Panc1 (cell line): ENCODE data around the gene CYP26B1.

Experiments
- POLR2AphosphoS5 ChIP-seq: IDR thresholded peaks from 2 replicates; pipeline ENCODE4 v1.6.1; 2012; ENCODE audit warnings: mild to moderate bottlenecking, low read depth, low read length, moderate library complexity
- SIN3A ChIP-seq: IDR thresholded peaks from 2 replicates; pipeline ENCODE4 v1.6.1; 2012; ENCODE audit warnings: low read depth, mild to moderate bottlenecking, low read length, moderate library complexity, borderline replicate concordance; ENCODE audit not compliant: insufficient read depth
- TF ChIP-seq, protein P1 (sequence below), 2 experiments: IDR thresholded peaks; 2 replicates each; pipeline ENCODE4 v1.6.1; 2011 to 2012; ENCODE audit warnings: low read depth in 2 of 2, control low read depth in 1 of 2, low read length in 1 of 2, mild to moderate bottlenecking in 1 of 2, moderate library complexity in 1 of 2; ENCODE audit not compliant: insufficient read depth in 1 of 2
- TF ChIP-seq, protein P2 (sequence below): fragments of 450-650 bp; IDR thresholded peaks from 2 replicates; pipeline ENCODE4 v1.5.1; 2017; ENCODE audit warnings: mild to moderate bottlenecking

DNA sequence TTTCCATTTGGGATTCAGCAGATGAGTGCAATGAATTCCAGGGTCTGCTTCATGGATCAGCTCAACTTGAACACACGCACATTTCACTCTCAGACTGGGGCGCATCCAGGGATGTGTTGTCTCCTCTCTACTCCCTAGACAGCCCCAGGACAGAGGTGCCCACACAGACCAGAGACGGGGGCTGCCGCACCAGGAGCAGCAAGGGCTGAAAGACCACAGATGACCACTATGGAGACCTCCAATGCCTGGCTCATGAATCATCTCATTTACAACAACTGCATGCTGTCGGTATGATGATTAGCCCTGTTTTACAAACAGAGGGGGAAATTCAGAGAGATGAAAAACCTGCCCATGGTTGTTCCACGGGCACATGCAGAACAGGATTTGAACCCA is 63.1 kb downstream of the CYP26B1 start:
- TF ChIP-seq, protein P1, sequence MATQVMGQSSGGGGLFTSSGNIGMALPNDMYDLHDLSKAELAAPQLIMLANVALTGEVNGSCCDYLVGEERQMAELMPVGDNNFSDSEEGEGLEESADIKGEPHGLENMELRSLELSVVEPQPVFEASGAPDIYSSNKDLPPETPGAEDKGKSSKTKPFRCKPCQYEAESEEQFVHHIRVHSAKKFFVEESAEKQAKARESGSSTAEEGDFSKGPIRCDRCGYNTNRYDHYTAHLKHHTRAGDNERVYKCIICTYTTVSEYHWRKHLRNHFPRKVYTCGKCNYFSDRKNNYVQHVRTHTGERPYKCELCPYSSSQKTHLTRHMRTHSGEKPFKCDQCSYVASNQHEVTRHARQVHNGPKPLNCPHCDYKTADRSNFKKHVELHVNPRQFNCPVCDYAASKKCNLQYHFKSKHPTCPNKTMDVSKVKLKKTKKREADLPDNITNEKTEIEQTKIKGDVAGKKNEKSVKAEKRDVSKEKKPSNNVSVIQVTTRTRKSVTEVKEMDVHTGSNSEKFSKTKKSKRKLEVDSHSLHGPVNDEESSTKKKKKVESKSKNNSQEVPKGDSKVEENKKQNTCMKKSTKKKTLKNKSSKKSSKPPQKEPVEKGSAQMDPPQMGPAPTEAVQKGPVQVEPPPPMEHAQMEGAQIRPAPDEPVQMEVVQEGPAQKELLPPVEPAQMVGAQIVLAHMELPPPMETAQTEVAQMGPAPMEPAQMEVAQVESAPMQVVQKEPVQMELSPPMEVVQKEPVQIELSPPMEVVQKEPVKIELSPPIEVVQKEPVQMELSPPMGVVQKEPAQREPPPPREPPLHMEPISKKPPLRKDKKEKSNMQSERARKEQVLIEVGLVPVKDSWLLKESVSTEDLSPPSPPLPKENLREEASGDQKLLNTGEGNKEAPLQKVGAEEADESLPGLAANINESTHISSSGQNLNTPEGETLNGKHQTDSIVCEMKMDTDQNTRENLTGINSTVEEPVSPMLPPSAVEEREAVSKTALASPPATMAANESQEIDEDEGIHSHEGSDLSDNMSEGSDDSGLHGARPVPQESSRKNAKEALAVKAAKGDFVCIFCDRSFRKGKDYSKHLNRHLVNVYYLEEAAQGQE (IDR thresholded peaks at IDR 0.05; ENCODE audit: insufficient read depth in 1 of 2, low read depth in 2 of 2, low read length in 1 of 2): no peak
- TF ChIP-seq POLR2AphosphoS5: no peak
- TF ChIP-seq, protein P2, sequence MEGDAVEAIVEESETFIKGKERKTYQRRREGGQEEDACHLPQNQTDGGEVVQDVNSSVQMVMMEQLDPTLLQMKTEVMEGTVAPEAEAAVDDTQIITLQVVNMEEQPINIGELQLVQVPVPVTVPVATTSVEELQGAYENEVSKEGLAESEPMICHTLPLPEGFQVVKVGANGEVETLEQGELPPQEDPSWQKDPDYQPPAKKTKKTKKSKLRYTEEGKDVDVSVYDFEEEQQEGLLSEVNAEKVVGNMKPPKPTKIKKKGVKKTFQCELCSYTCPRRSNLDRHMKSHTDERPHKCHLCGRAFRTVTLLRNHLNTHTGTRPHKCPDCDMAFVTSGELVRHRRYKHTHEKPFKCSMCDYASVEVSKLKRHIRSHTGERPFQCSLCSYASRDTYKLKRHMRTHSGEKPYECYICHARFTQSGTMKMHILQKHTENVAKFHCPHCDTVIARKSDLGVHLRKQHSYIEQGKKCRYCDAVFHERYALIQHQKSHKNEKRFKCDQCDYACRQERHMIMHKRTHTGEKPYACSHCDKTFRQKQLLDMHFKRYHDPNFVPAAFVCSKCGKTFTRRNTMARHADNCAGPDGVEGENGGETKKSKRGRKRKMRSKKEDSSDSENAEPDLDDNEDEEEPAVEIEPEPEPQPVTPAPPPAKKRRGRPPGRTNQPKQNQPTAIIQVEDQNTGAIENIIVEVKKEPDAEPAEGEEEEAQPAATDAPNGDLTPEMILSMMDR: no peak
- TF ChIP-seq SIN3A: no peak
